A549 (cell line): ENCODE measurements around the gene TBX15. TPM values are rescaled to one million over a fixed set of nuclear protein-coding genes. Genes with fewer than 3 reads are reported as not detected.

Experiments
- ATAC-seq, 2 experiments: fragments of 200-7000 bp in 1 of 2; fragments of >200 bp in 1 of 2; cut with Nextera tagmentation in 1 of 2; cut with Tn5 transposase in 1 of 2; 3 replicates each; pipeline versions ENCODE4 v1.8.0 to v1.9.1; 2018 to 2020; ENCODE audit warnings: mild to moderate bottlenecking in 1 of 2, moderate library complexity in 1 of 2
- CTCF ChIA-PET: fragments of 300-600 bp; sonication (Branson Sonifier 250); formaldehyde crosslinking; extraction: SDS; loops from one replicate; lab custom pipeline; 2021; ENCODE audit warnings: antibody characterized with exemption, inconsistent platforms; lab: Yijun Ruan, JAX
- POLR2A ChIA-PET: fragments of 350-600 bp; formaldehyde crosslinking; extraction: SDS; loops from one replicate; lab custom pipeline; 2021; ENCODE audit warnings: antibody characterized with exemption, inconsistent platforms; lab: Yijun Ruan, JAX
- DNase-seq, 2 experiments: peaks; one replicate each; pipeline versions ENCODE4 v3.0.0 to v3.0.0-alpha.2; 2011 to 2016; ENCODE audit warnings: low read depth in 1 of 2, low spot score in 1 of 2
- FAIRE-seq: peaks from 2 replicates; lab custom pipeline; 2011; peaks lifted over from hg19 to GRCh38; lab: Jason Lieb, UNC
- H3K27ac ChIP-seq, 2 experiments: fragments of >200 bp; sonication (Bioruptor Twin); formaldehyde crosslinking; 3 replicates each; pipeline ENCODE4 v1.5.1; 2016 to 2017
- H3K4me1 ChIP-seq: fragments of >200 bp; sonication (Bioruptor Twin); formaldehyde crosslinking; 3 replicates; pipeline ENCODE4 v1.6.1; 2016
- H3K4me2 ChIP-seq: fragments of >200 bp; sonication (Bioruptor Twin); formaldehyde crosslinking; 3 replicates; pipeline ENCODE4 v1.6.1; 2016
- H3K4me3 ChIP-seq: fragments of >200 bp; sonication (Bioruptor Twin); formaldehyde crosslinking; 3 replicates; pipeline ENCODE4 v1.5.1; 2016
- H3K9me3 ChIP-seq: fragments of >200 bp; sonication (Bioruptor Twin); formaldehyde crosslinking; 3 replicates; pipeline ENCODE4 v1.6.1; 2016
- E2F6 ChIP-seq: IDR thresholded peaks from 2 replicates; pipeline ENCODE4 v1.6.1; 2012; ENCODE audit warnings: low read depth, borderline replicate concordance
- EHMT2 ChIP-seq: fragments of 200-600 bp; sonication (generic); IDR thresholded peaks from 2 replicates; pipeline ENCODE4 v1.6.1; 2016; ENCODE audit warnings: antibody characterized with exemption, low read depth, mild to moderate bottlenecking, moderate library complexity
- ESRRA ChIP-seq: fragments of 150-350 bp; IDR thresholded peaks from 2 replicates; pipeline ENCODE4 v1.6.1; 2014; ENCODE audit warnings: mild to moderate bottlenecking, low read length, borderline replicate concordance
- FOSB ChIP-seq: fragments of 250-450 bp; sonication (Bioruptor Pico); IDR thresholded peaks from 2 replicates; pipeline ENCODE4 v1.5.0; 2020; ENCODE audit warnings: mild to moderate bottlenecking, moderate library complexity
- HDAC2 ChIP-seq: fragments of 200-600 bp; sonication (generic); IDR thresholded peaks from 2 replicates; pipeline ENCODE4 v1.6.1; 2016
- HEYL ChIP-seq: fragments of 250-450 bp; sonication (Bioruptor Pico); IDR thresholded peaks from 2 replicates; pipeline ENCODE4 v1.8.0; 2021; ENCODE audit warnings: mild to moderate bottlenecking, moderate library complexity
- HOXB13 ChIP-seq: fragments of 250-450 bp; sonication (Bioruptor Pico); IDR thresholded peaks from 2 replicates; pipeline ENCODE4 v1.5.0; 2020; ENCODE audit warnings: low read depth, mild to moderate bottlenecking, moderate library complexity
- HOXB5 ChIP-seq: fragments of 250-450 bp; sonication (Bioruptor Pico); IDR thresholded peaks from 2 replicates; pipeline ENCODE4 v1.5.0; 2020; ENCODE audit warnings: mild to moderate bottlenecking, moderate library complexity
- MAZ ChIP-seq: fragments of 150-350 bp; IDR thresholded peaks from 2 replicates; pipeline ENCODE4 v1.6.1; 2014; ENCODE audit warnings: antibody characterized with exemption, low read depth, low read length, borderline replicate concordance
- NR3C1 ChIP-seq: fragments of >200 bp; sonication (Bioruptor Twin); formaldehyde crosslinking; IDR thresholded peaks from 3 replicates; pipeline ENCODE4 v1.6.1; 2017
- RARB ChIP-seq: fragments of 250-450 bp; sonication (Bioruptor Pico); IDR thresholded peaks from 2 replicates; pipeline ENCODE4 v1.8.0; 2021; ENCODE audit warnings: mild to moderate bottlenecking, moderate library complexity
- RCOR1 ChIP-seq: fragments of 150-350 bp; IDR thresholded peaks from 2 replicates; pipeline ENCODE4 v1.6.1; 2014; ENCODE audit warnings: antibody characterized with exemption, low read length, low read depth
- RFX5 ChIP-seq: fragments of 450-650 bp; IDR thresholded peaks from 2 replicates; pipeline ENCODE4 v1.7.1; 2014; ENCODE audit warnings: antibody characterized with exemption, mild to moderate bottlenecking, moderate library complexity
- TFCP2L1 ChIP-seq: fragments of 250-450 bp; sonication (Bioruptor Pico); IDR thresholded peaks from 2 replicates; pipeline ENCODE4 v1.5.0; 2021; ENCODE audit warnings: mild to moderate bottlenecking
- TP53 ChIP-seq: fragments of 250-450 bp; sonication (Bioruptor Pico); IDR thresholded peaks from 2 replicates; pipeline ENCODE4 v1.5.0; 2021; ENCODE audit warnings: mild to moderate bottlenecking, moderate library complexity
- ZC3H11A ChIP-seq: fragments of 450-650 bp; IDR thresholded peaks from 2 replicates; pipeline ENCODE4 v1.6.1; 2014; ENCODE audit warnings: antibody characterized with exemption, mild to moderate bottlenecking
- ZNF302 ChIP-seq: fragments of 250-450 bp; sonication (Bioruptor Pico); IDR thresholded peaks from 2 replicates; pipeline ENCODE4 v1.9.0; 2021; ENCODE audit warnings: inconsistent platforms, mild to moderate bottlenecking, moderate library complexity
- WGBS: methylation state at CpG from one replicate; pipeline ENCODE4 v1.1.6; 2017; ENCODE audit errors: missing lambda C conversion rate; 5-methylcytosine and 5-hydroxymethylcytosine counted together
- polyA plus RNA-seq, 4 experiments: library from polyadenylated mRNA; depleted of rRNA in 3 of 4; stranded (reverse); fragments of >200 nt; fragmentation: RNase III in 1 of 4; extraction: RNeasy Plus Mini Kit Qiagen cat#74134 plus additional on column Dnase treatment in 1 of 4; gene quantifications; 2 replicates in 3 of 4; 3 replicates in 1 of 4; pipeline ENCODE4 v1.2.3, GENCODE V29; 2011 to 2017
- TF ChIP-seq, protein P1 (sequence below): fragments of >200 bp; sonication (Bioruptor Twin); formaldehyde crosslinking; IDR thresholded peaks from 3 replicates; pipeline ENCODE4 v1.5.1; 2016
- TF ChIP-seq, protein P2 (sequence below): fragments of 450-650 bp; IDR thresholded peaks from 2 replicates; pipeline ENCODE4 v1.6.1; 2014; ENCODE audit warnings: antibody characterized with exemption
- TF ChIP-seq, protein P3 (sequence below): fragments of 250-450 bp; sonication (Bioruptor Pico); IDR thresholded peaks from 2 replicates; pipeline ENCODE4 v1.5.0; 2020; ENCODE audit warnings: low read depth, mild to moderate bottlenecking, moderate library complexity

The TBX15 gene
- polyA plus RNA-seq, 2 of the 4 experiments (the other 2 are of a cell fraction): 0.04 TPM; not detected in 1

GRCh38 chr1:118973032-118973431, 15.1 kb downstream of the TBX15 start:
- FAIRE-seq: no peak
- Histone ChIP-seq H3K4me3 (no peak overlapping the region), H3K4me2 (no peak overlapping the region), H3K27ac (no peak overlapping the region), H3K9me3 (no peaks in the 10 kb centered on the region)
- 0% methylated on average over 1 of the region's 1 CpG for WGBS
- CTCF ChIA-PET: no interaction called here
- TF ChIP-seq EHMT2: no peak
- TF ChIP-seq ZC3H11A: no peak
- TF ChIP-seq ZNF302 (CRISPR knock-in tag): no peak
- TF ChIP-seq, protein P1, sequence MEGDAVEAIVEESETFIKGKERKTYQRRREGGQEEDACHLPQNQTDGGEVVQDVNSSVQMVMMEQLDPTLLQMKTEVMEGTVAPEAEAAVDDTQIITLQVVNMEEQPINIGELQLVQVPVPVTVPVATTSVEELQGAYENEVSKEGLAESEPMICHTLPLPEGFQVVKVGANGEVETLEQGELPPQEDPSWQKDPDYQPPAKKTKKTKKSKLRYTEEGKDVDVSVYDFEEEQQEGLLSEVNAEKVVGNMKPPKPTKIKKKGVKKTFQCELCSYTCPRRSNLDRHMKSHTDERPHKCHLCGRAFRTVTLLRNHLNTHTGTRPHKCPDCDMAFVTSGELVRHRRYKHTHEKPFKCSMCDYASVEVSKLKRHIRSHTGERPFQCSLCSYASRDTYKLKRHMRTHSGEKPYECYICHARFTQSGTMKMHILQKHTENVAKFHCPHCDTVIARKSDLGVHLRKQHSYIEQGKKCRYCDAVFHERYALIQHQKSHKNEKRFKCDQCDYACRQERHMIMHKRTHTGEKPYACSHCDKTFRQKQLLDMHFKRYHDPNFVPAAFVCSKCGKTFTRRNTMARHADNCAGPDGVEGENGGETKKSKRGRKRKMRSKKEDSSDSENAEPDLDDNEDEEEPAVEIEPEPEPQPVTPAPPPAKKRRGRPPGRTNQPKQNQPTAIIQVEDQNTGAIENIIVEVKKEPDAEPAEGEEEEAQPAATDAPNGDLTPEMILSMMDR: no peak
- no peak for TF ChIP-seq TFCP2L1
- TF ChIP-seq HOXB13 (CRISPR knock-in tag): no peak
- TF ChIP-seq NR3C1: no peak
- TF ChIP-seq, protein P2, sequence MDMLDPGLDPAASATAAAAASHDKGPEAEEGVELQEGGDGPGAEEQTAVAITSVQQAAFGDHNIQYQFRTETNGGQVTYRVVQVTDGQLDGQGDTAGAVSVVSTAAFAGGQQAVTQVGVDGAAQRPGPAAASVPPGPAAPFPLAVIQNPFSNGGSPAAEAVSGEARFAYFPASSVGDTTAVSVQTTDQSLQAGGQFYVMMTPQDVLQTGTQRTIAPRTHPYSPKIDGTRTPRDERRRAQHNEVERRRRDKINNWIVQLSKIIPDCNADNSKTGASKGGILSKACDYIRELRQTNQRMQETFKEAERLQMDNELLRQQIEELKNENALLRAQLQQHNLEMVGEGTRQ: no peak
- no peak for TF ChIP-seq HDAC2
- no peak for TF ChIP-seq HOXB5 (CRISPR knock-in tag)
- TF ChIP-seq TP53: no peak
- TF ChIP-seq RARB (CRISPR knock-in tag): no peak
- TF ChIP-seq RCOR1: no peak
- no peak for TF ChIP-seq MAZ
- TF ChIP-seq E2F6: no peak
- no peak for TF ChIP-seq FOSB (CRISPR knock-in tag)
- TF ChIP-seq, all 56 proteins: peak for 0
- DNase-seq: no peak
- no peak for ATAC-seq
- POLR2A ChIA-PET: no interaction called here
- H3K4me1 ChIP-seq: no peaks in the 10 kb centered on the region

GRCh38 chr1:118970451-118970850, 17.7 kb downstream of the TBX15 start:
- CTCF ChIA-PET: interaction anchor here (1.3 kb wide), 1 partner anchor 21 kb away, joined by 3 read pairs; no protein-coding TSS in a partner anchor
- no peaks in the 10 kb centered on the region for H3K4me1 ChIP-seq
- FAIRE-seq (no peak), ATAC-seq (no peak), DNase-seq (no peak)
- H3K4me3 ChIP-seq: no peak overlapping the region
- TF ChIP-seq ESRRA (no peak), HEYL (no peak), RFX5 (no peak)
- TF ChIP-seq, protein P3, sequence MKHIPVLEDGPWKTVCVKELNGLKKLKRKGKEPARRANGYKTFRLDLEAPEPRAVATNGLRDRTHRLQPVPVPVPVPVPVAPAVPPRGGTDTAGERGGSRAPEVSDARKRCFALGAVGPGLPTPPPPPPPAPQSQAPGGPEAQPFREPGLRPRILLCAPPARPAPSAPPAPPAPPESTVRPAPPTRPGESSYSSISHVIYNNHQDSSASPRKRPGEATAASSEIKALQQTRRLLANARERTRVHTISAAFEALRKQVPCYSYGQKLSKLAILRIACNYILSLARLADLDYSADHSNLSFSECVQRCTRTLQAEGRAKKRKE (CRISPR knock-in tag): no peak
- 41% methylated on average over 2 of the region's 2 CpGs for WGBS
- no peak overlapping the region for H3K4me2 ChIP-seq
- no peaks in the 10 kb centered on the region for H3K9me3 ChIP-seq
- H3K27ac ChIP-seq: no peak overlapping the region
- POLR2A ChIA-PET: no interaction called here
